Smooth muscle cell (in vitro differentiated cells): Measurements from ENCODE around the gene LRP1B. TPM values are rescaled to one million over a fixed set of nuclear protein-coding genes. Genes with fewer than 3 reads are reported as not detected.

Source experiments
- DNase-seq: peaks from one replicate; lab custom pipeline; 2025; ENCODE audit not compliant: unreplicated experiment; lab: John Stamatoyannopoulos, UW
- H2AFZ ChIP-seq: fragments of 200-600 bp; sonication (generic); 2 replicates; pipeline ENCODE4 v1.6.0; 2016; ENCODE audit warnings: antibody characterized with exemption, low read depth, mild to moderate bottlenecking
- H3F3A ChIP-seq: fragments of 200-600 bp; sonication (generic); 2 replicates; pipeline ENCODE4 v1.6.0; 2017; ENCODE audit warnings: antibody characterized with exemption, low read depth
- H3K27ac ChIP-seq: fragments of 200-600 bp; sonication (generic); 2 replicates; pipeline ENCODE4 v1.5.1; 2016; ENCODE audit warnings: low read depth, mild to moderate bottlenecking
- H3K27me3 ChIP-seq: fragments of 200-600 bp; sonication (generic); 2 replicates; pipeline ENCODE4 v1.6.1; 2016; ENCODE audit warnings: low read depth, mild to moderate bottlenecking
- H3K36me3 ChIP-seq: fragments of 200-600 bp; sonication (generic); 2 replicates; pipeline ENCODE4 v1.5.1; 2016; ENCODE audit warnings: low read depth
- H3K4me1 ChIP-seq: fragments of 200-600 bp; sonication (generic); 2 replicates; pipeline ENCODE4 v1.5.1; 2016; ENCODE audit warnings: low read depth
- H3K4me2 ChIP-seq: fragments of 200-600 bp; sonication (generic); 2 replicates; pipeline ENCODE4 v1.6.0; 2016; ENCODE audit warnings: mild to moderate bottlenecking
- H3K4me3 ChIP-seq: fragments of 200-600 bp; sonication (generic); 2 replicates; pipeline ENCODE4 v1.5.1; 2016; ENCODE audit warnings: mild to moderate bottlenecking
- H3K79me2 ChIP-seq: fragments of 200-600 bp; sonication (generic); 2 replicates; pipeline ENCODE4 v1.6.0; 2016; ENCODE audit warnings: low read depth, mild to moderate bottlenecking
- H3K9ac ChIP-seq: fragments of 200-600 bp; sonication (generic); 2 replicates; pipeline ENCODE4 v1.6.0; 2016; ENCODE audit warnings: low read depth
- H3K9me3 ChIP-seq: fragments of 200-600 bp; sonication (generic); replicated peaks from 2 replicates; pipeline ENCODE4 v1.5.1; 2016; ENCODE audit warnings: low read depth
- H4K20me1 ChIP-seq: fragments of 200-600 bp; sonication (generic); 2 replicates; pipeline ENCODE4 v1.6.0; 2016; ENCODE audit warnings: low read depth
- WGBS: methylation state at CpG from one replicate; pipeline ENCODE4 v1.1.7; 2016; ENCODE audit warnings: low lambda C conversion rate; 5-methylcytosine and 5-hydroxymethylcytosine counted together
- polyA plus RNA-seq: library from polyadenylated mRNA; unstranded; fragments of >200 nt; fragmentation: Nextera tagmentation; extraction: Ambion mirVana; gene quantifications from 2 replicates; pipeline ENCODE4 v1.2.1, GENCODE V29; 2016
- total RNA-seq: library from RNA; depleted of rRNA; stranded (reverse); fragments of >200 nt; gene quantifications from 2 replicates; pipeline ENCODE4 v1.2.3, GENCODE V29; 2014
- TF ChIP-seq, protein P1 (sequence below): fragments of 200-600 bp; sonication (generic); IDR thresholded peaks from 2 replicates; pipeline ENCODE4 v1.5.1; 2017; ENCODE audit warnings: borderline replicate concordance, mild to moderate bottlenecking, antibody characterized with exemption; ENCODE audit not compliant: insufficient read depth, poor library complexity, severe bottlenecking

LRP1B gene
- total and polyA plus RNA-seq, 2 experiments from 2014 or later: 0.08 to 2.9 TPM

GRCh38 chr2:140604096-140604495 lies 1526.7 kb downstream of the LRP1B start:
- Histone ChIP-seq H3K4me2 (no peak overlapping the region), H3K9ac (no peak overlapping the region), H3K79me2 (no peaks in the 10 kb centered on the region), H4K20me1 (no peaks in the 10 kb centered on the region), H3K27me3 (no peaks in the 10 kb centered on the region), H2AFZ (no peak overlapping the region), H3K36me3 (no peaks in the 10 kb centered on the region), H3K4me1 (no peaks in the 10 kb centered on the region), H3F3A (no peaks in the 10 kb centered on the region), H3K27ac (no peak overlapping the region), H3K9me3 (no peaks in the 10 kb centered on the region), H3K4me3 (no peak overlapping the region)
- 38% methylated on average over 1 of the region's 1 CpG for WGBS
- TF ChIP-seq, protein P1, sequence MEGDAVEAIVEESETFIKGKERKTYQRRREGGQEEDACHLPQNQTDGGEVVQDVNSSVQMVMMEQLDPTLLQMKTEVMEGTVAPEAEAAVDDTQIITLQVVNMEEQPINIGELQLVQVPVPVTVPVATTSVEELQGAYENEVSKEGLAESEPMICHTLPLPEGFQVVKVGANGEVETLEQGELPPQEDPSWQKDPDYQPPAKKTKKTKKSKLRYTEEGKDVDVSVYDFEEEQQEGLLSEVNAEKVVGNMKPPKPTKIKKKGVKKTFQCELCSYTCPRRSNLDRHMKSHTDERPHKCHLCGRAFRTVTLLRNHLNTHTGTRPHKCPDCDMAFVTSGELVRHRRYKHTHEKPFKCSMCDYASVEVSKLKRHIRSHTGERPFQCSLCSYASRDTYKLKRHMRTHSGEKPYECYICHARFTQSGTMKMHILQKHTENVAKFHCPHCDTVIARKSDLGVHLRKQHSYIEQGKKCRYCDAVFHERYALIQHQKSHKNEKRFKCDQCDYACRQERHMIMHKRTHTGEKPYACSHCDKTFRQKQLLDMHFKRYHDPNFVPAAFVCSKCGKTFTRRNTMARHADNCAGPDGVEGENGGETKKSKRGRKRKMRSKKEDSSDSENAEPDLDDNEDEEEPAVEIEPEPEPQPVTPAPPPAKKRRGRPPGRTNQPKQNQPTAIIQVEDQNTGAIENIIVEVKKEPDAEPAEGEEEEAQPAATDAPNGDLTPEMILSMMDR: no peak
- DNase-seq: no peak

GRCh38 chr2:140603416-140603815 lies 1527.4 kb downstream of the LRP1B start:
- Histone ChIP-seq H4K20me1 (no peaks in the 10 kb centered on the region), H3F3A (no peaks in the 10 kb centered on the region), H3K4me3 (no peak overlapping the region), H3K27ac (no peak overlapping the region), H3K4me1 (no peaks in the 10 kb centered on the region), H3K27me3 (no peaks in the 10 kb centered on the region), H3K79me2 (no peaks in the 10 kb centered on the region), H3K36me3 (no peaks in the 10 kb centered on the region), H2AFZ (no peak overlapping the region), H3K4me2 (no peak overlapping the region), H3K9ac (no peak overlapping the region), H3K9me3 (no peaks in the 10 kb centered on the region)
- DNase-seq: no peak
- 94% methylated on average over 4 of the region's 4 CpGs for WGBS
- TF ChIP-seq, protein P1: no peak

DNA sequence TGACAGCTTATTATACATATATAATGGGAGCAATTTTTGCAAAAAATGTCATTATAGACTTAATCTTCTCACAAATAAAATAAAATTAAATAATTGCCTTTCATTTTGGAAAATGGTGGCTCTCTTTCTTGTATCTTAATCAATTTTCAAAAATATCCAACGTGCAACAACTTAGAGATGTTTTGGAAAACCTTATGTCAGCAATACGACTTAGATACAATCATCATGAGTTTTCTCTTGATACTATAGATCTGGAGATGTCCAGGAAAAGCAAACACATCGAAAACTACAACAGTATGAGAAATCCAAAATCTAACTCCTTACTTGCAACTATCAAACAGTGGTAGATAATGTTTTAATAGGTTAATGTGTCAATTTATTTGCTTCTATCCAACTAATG lies 1529.0 kb downstream of the LRP1B start:
- Histone ChIP-seq H3K4me2 (no peak overlapping the region), H3K4me3 (no peak overlapping the region), H3F3A (no peaks in the 10 kb centered on the region), H3K27me3 (no peaks in the 10 kb centered on the region), H3K9ac (no peak overlapping the region), H3K79me2 (no peaks in the 10 kb centered on the region), H4K20me1 (no peaks in the 10 kb centered on the region), H3K36me3 (no peaks in the 10 kb centered on the region), H3K27ac (no peak overlapping the region), H3K4me1 (no peaks in the 10 kb centered on the region), H2AFZ (no peak overlapping the region), H3K9me3 (no peaks in the 10 kb centered on the region)
- TF ChIP-seq, protein P1: no peak
- 73% methylated on average over 3 of the region's 3 CpGs for WGBS
- DNase-seq: no peak

- no peaks in the 10 kb centered on the region for H3K4me1 ChIP-seq
- no peak overlapping the region for H3K9ac ChIP-seq
- no peak overlapping the region for H3K27ac ChIP-seq
- H3K4me3 ChIP-seq: no peak overlapping the region
- H3K36me3 ChIP-seq: no peaks in the 10 kb centered on the region
- no peak overlapping the region for H2AFZ ChIP-seq
- no peaks in the 10 kb centered on the region for H3F3A ChIP-seq
- H3K79me2 ChIP-seq: no peaks in the 10 kb centered on the region
- DNase-seq: no peak
- no peaks in the 10 kb centered on the region for H3K27me3 ChIP-seq
- no peaks in the 10 kb centered on the region for H4K20me1 ChIP-seq
- H3K4me2 ChIP-seq: no peak overlapping the region
- TF ChIP-seq, protein P1: no peak
- no peaks in the 10 kb centered on the region for H3K9me3 ChIP-seq
- 39% methylated on average over 1 of the region's 1 CpG for WGBS
Observed at GRCh38 chr2:140601342-140601741, 1529.5 kb downstream of the LRP1B start.
